C4-2B (cell line): ENCODE measurements around the gene TAF1.

Experiments
- ZFX ChIP-seq: fragments of 450-650 bp; IDR thresholded peaks from 2 replicates; pipeline ENCODE4 v1.6.1; 2017
- TF ChIP-seq, protein P1 (sequence below): fragments of 450-650 bp; conservative IDR thresholded peaks from 2 replicates; pipeline ENCODE4 v1.5.1; 2017; ENCODE audit warnings: mild to moderate bottlenecking

DNA sequence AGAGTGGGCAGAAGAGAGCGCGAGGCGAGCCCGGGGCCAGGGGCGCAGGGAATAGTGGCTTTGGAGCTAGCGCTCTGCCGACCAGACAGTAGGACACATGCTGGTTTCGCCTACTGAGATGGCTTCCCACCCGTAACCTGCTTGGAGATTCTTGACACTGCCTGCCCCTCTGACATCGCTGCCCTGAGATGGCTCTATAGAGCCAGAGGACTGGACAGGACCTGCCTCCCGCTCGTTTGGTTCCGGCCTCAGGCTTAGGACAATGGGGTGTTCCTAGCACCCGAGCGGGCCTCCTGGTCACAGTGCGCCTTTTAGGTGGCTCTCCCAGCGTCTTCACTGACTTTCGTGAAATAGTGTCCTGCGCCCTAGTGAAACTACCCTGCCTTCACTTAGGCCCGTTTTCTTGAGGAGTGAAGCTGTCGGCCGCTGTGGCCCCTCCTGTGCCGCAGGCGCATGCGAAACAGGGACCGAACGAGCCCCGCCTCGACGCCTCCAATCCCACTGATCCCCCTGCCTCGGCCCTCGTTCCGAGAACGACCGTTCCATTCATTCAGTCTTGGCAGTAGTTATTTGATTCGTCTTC is 608 bp downstream of the TAF1 start:
- TF ChIP-seq, protein P1, sequence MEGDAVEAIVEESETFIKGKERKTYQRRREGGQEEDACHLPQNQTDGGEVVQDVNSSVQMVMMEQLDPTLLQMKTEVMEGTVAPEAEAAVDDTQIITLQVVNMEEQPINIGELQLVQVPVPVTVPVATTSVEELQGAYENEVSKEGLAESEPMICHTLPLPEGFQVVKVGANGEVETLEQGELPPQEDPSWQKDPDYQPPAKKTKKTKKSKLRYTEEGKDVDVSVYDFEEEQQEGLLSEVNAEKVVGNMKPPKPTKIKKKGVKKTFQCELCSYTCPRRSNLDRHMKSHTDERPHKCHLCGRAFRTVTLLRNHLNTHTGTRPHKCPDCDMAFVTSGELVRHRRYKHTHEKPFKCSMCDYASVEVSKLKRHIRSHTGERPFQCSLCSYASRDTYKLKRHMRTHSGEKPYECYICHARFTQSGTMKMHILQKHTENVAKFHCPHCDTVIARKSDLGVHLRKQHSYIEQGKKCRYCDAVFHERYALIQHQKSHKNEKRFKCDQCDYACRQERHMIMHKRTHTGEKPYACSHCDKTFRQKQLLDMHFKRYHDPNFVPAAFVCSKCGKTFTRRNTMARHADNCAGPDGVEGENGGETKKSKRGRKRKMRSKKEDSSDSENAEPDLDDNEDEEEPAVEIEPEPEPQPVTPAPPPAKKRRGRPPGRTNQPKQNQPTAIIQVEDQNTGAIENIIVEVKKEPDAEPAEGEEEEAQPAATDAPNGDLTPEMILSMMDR, result no peak
- no peak for TF ChIP-seq ZFX
